Uterus (tissue), 2 donors: ENCODE data around the gene FBXO30.

Experiments used
- CTCF ChIP-seq, 4 experiments: fragments of 200-600 bp in 2 of 4; fragments of 450-650 bp in 2 of 4; sonication (generic) in 2 of 4; IDR thresholded peaks; one replicate each; pipeline ENCODE4 v1.5.1; 2016 to 2019; ENCODE audit warnings: antibody characterized with exemption in 4 of 4, mild to moderate bottlenecking in 2 of 4, moderate library complexity in 1 of 4
- POLR2A ChIP-seq, 2 donors: fragments of 450-650 bp; IDR thresholded peaks; one replicate each; pipeline ENCODE4 v1.6.1; 2016; ENCODE audit warnings: antibody characterized with exemption in 2 of 2, mild to moderate bottlenecking in 1 of 2, moderate library complexity in 1 of 2

GRCh38 chr6:145838305-145838704 lies 23.7 kb upstream of the FBXO30 start:
- TF ChIP-seq CTCF (IDR thresholded peaks at IDR 0.05) (no peak), POLR2A (IDR thresholded peaks at IDR 0.05) (no peak)
